Adrenal gland (tissue), 12 donors: ENCODE results near the gene POU6F1. TPM values are rescaled to one million over a fixed set of nuclear protein-coding genes. Genes with fewer than 3 reads are reported as not detected.

ENCODE experiments used
- DNase-seq, 7 donors: peaks; one replicate each; pipeline ENCODE4 v3.0.0-alpha.2; 2019 to 2020
- H3K27ac ChIP-seq, 5 donors: fragments of 200-600 bp; sonication (generic) in 4 of 5; 1 replicate in 3 of 5; 2 replicates in 2 of 5; pipeline versions ENCODE4 v1.5.1 to v1.8.0; 2016 to 2020; ENCODE audit warnings: mild to moderate bottlenecking in 1 of 5
- H3K27me3 ChIP-seq: fragments of 200-600 bp; 2 replicates; pipeline ENCODE4 v1.8.0; 2021
- H3K36me3 ChIP-seq, 2 donors: fragments of 200-600 bp; replicated peaks in 1 of 2; 1 replicate in 1 of 2; 2 replicates in 1 of 2; pipeline versions ENCODE4 v1.5.1 to v1.8.0; 2018 to 2022
- H3K4me1 ChIP-seq, 2 donors: fragments of 200-600 bp; replicated peaks in 1 of 2; 1 replicate in 1 of 2; 2 replicates in 1 of 2; pipeline versions ENCODE4 v1.5.1 to v1.8.0; 2018 to 2021
- H3K4me3 ChIP-seq, 4 donors: fragments of 200-600 bp; sonication (generic) in 3 of 4; one replicate each; pipeline ENCODE4 v1.5.1; 2016 to 2018
- H3K9me3 ChIP-seq, 3 donors: fragments of 200-600 bp; sonication (generic) in 1 of 3; replicated peaks in 1 of 3; 1 replicate in 2 of 3; 2 replicates in 1 of 3; pipeline versions ENCODE4 v1.5.1 to v1.8.0; 2016 to 2021
- POLR2A ChIP-seq, 2 donors: fragments of 450-650 bp; IDR thresholded peaks; one replicate each; pipeline ENCODE4 v1.6.1; 2017; ENCODE audit warnings: antibody characterized with exemption in 2 of 2, mild to moderate bottlenecking in 2 of 2, moderate library complexity in 1 of 2
- WGBS, 4 donors: extraction: QIAGEN DNeasy Blood & Tissue Kit in 2 of 4; methylation state at CpG; one replicate each; pipeline versions ENCODE4 v1.1.5 to v1.1.7; 2013 to 2017; 5-methylcytosine and 5-hydroxymethylcytosine counted together
- intact Hi-C, 2 donors: fragments of 100-400 bp; cut with DNase I; formaldehyde crosslinking; loops; one replicate each; pipeline versions ENCODE4 v1.14.1 to v1.15.0; 2022 to 2023
- polyA plus RNA-seq, 3 donors: library from polyadenylated mRNA; stranded (reverse); fragments of 200-250 nt in 2 of 3; fragments of 350-450 nt in 1 of 3; fragmentation: Illumina TruSeq in 1 of 3; extraction: RNeasy Lipid Tissue Mini Kit (QIAGEN cat#74804) in 1 of 3; gene quantifications; one replicate each; pipeline ENCODE4 v1.2.3, GENCODE V29; 2013 to 2014
- total RNA-seq, 9 donors: library from RNA; depleted of rRNA in 4 of 9; stranded (reverse); fragments of >200 nt in 4 of 9; fragments of 120-200 nt in 1 of 9; fragmentation: NEBNext Ultra II Directional in 1 of 9; extraction: Animal tissue kit (Norgen Biotek cat#: 25700) in 1 of 9; gene quantifications; one replicate each; pipeline versions ENCODE4 v1.1.0 to v1.2.4, GENCODE V29; 2013 to 2023
- TF ChIP-seq, protein P1 (sequence below), 6 experiments: fragments of 450-650 bp in 4 of 6; fragments of 200-600 bp in 2 of 6; sonication (generic) in 1 of 6; IDR thresholded peaks; 1 replicate in 5 of 6; 2 replicates in 1 of 6; pipeline versions ENCODE4 v1.5.1 to v1.8.0; 2016 to 2021; ENCODE audit warnings: antibody characterized with exemption in 6 of 6, mild to moderate bottlenecking in 2 of 6, moderate library complexity in 1 of 6
- donor health status: healthy with polysubstance abuse.
- donor health status: Bipolar disorder and iron deficiency.
- donor health status: DM: yes; HTN: yes; CAD: no.
- donor health status: DM: no; HTN: no; CAD: no.
- donor health status: DM: no; HTN: no; CAD: no.
- donor health status: DM: yes; HTN: yes; CAD: no.

Gene POU6F1
- total and polyA plus RNA-seq, 12 donors, result 2.2 to 19.3 (median 10.6) TPM

GRCh38 chr12:51238037-51238509 lies 20.2 kb upstream of the POU6F1 start:
- no peak for DNase-seq
- Histone ChIP-seq H3K27ac (peak overlapping the region in 3 of 5 donors; percentile 98 to 100 (median 100)), H3K36me3 (peaks cover 0 to 29% of the 10 kb centered on the region in 2 donors), H3K9me3 (no peaks in the 10 kb centered on the region), H3K27me3 (no peaks in the 10 kb centered on the region), H3K4me3 (peak overlapping the region in 3 of 4 donors; percentile 72 to 96 (median 73)), H3K4me1 (peaks cover 8 to 27% of the 10 kb centered on the region in 2 donors)
- TF ChIP-seq, protein P1, sequence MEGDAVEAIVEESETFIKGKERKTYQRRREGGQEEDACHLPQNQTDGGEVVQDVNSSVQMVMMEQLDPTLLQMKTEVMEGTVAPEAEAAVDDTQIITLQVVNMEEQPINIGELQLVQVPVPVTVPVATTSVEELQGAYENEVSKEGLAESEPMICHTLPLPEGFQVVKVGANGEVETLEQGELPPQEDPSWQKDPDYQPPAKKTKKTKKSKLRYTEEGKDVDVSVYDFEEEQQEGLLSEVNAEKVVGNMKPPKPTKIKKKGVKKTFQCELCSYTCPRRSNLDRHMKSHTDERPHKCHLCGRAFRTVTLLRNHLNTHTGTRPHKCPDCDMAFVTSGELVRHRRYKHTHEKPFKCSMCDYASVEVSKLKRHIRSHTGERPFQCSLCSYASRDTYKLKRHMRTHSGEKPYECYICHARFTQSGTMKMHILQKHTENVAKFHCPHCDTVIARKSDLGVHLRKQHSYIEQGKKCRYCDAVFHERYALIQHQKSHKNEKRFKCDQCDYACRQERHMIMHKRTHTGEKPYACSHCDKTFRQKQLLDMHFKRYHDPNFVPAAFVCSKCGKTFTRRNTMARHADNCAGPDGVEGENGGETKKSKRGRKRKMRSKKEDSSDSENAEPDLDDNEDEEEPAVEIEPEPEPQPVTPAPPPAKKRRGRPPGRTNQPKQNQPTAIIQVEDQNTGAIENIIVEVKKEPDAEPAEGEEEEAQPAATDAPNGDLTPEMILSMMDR (IDR thresholded peaks at IDR 0.05), result no peak
- TF ChIP-seq POLR2A (IDR thresholded peaks at IDR 0.05), result no peak
- intact Hi-C loops, result loop anchor here in 1 of 2 donors (10.0 kb wide), 1 partner anchor 183 kb away; no protein-coding TSS in a partner anchor
- 8 to 11% (median 10%) methylated on average over 10 of the region's 10 CpGs for WGBS, 4 donors

DNA sequence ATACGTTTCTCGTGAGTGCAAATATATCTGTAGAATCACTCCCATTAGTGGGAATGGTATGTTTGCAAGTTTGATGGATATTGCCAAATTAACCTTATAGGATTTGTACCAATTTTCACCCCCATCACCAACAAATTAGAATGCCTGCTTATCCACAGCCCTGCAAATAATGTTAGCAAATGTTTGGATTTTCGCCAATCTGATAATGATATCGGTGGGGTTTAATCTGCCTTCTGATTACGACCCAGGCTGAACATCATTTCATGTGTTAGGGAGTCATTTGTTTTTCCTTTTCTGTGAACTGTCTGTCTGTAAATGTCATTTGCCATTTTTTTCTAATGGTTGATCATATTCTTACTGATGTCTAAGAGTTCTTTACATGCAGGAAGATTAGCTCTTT lies 16.7 kb upstream of the POU6F1 start:
- no peak for DNase-seq
- Histone ChIP-seq H3K36me3 (no peaks in the 10 kb centered on the region), H3K4me3 (no peak overlapping the region), H3K27ac (no peak overlapping the region), H3K27me3 (no peaks in the 10 kb centered on the region), H3K4me1 (peaks cover 0 to 5% of the 10 kb centered on the region in 2 donors), H3K9me3 (no peaks in the 10 kb centered on the region)
- TF ChIP-seq, protein P1 (IDR thresholded peaks at IDR 0.05), result no peak
- no peak for TF ChIP-seq POLR2A (IDR thresholded peaks at IDR 0.05)
- intact Hi-C loops, result loop anchor here in 1 of 2 donors (10.0 kb wide), 1 partner anchor 180 kb away; no protein-coding TSS in a partner anchor
- WGBS, 4 donors, result 44 to 60% (median 53%) methylated on average over 5 of the region's 5 CpGs

GRCh38 chr12:51232642-51233041 lies 14.8 kb upstream of the POU6F1 start:
- no peak for DNase-seq
- Histone ChIP-seq H3K4me1 (no peaks in the 10 kb centered on the region), H3K9me3 (no peaks in the 10 kb centered on the region), H3K27me3 (no peaks in the 10 kb centered on the region), H3K36me3 (no peaks in the 10 kb centered on the region), H3K27ac (no peak overlapping the region), H3K4me3 (no peak overlapping the region)
- TF ChIP-seq, protein P1 (IDR thresholded peaks at IDR 0.05), result no peak
- TF ChIP-seq POLR2A (IDR thresholded peaks at IDR 0.05), result no peak
- intact Hi-C loops, result loop anchor here in 1 of 2 donors (10.0 kb wide), 1 partner anchor 178 kb away; no protein-coding TSS in a partner anchor

- no peaks in the 10 kb centered on the region for H3K9me3 ChIP-seq
- no peaks in the 10 kb centered on the region for H3K4me1 ChIP-seq
- no peak overlapping the region for H3K4me3 ChIP-seq
- DNase-seq, result no peak
- H3K27me3 ChIP-seq, result no peaks in the 10 kb centered on the region
- intact Hi-C loops, result no loop called here
- H3K36me3 ChIP-seq, result no peaks in the 10 kb centered on the region
- no peak overlapping the region for H3K27ac ChIP-seq
- TF ChIP-seq, protein P1 (IDR thresholded peaks at IDR 0.05), result no peak
- no peak for TF ChIP-seq POLR2A (IDR thresholded peaks at IDR 0.05)
- WGBS, 4 donors, result 89 to 95% (median 92%) methylated on average over 7 of the region's 7 CpGs
Measured at GRCh38 chr12:51229116-51229809, 11.4 kb upstream of the POU6F1 start.
